ENCODE measurements around the gene BACE2. TPM values are rescaled to one million over a fixed set of nuclear protein-coding genes. Genes with fewer than 3 reads are reported as not detected.

Gene BACE2
- total RNA-seq = 438 and 446 TPM in 2 replicates

GRCh38 chr21:41167348-41168342 lies at the start of gene BACE2:
Gene BACE2, plus strand, starts transcription at chr21:41168160. Its CDS starts 104 bp downstream, at chr21:41168264.

GRCh38 chr21:41316200-41317062 lies 148.5 kb downstream of the BACE2 start, which contains the start of gene FAM3B:
Gene FAM3B, plus strand, starts transcription at chr21:41316801. Its CDS starts 79 bp downstream, at chr21:41316880.

Small RNA genes within 50 kb of the gene (small RNA-seq; reads per million reads assigned to genes)
- not detected for gene MIR3197

Other genes starting within 250 kb of the BACE2 start
- not detected in 2 replicates for gene FAM3B, start 148.6 kb downstream of the BACE2 start, total RNA-seq
- gene MX2, start 193.9 kb downstream of the BACE2 start, total RNA-seq = 0.19 and 0.98 TPM in 2 replicates

Measured in vein endothelial cell (primary cell).